CD8-positive, alpha-beta memory T cell (primary cell): ENCODE results near the gene EDNRA. TPM values are rescaled to one million over a fixed set of nuclear protein-coding genes. Genes with fewer than 3 reads are reported as not detected.

ENCODE experiments used
- CTCF ChIA-PET: fragments of 350-600 bp; sonication (Branson Sonifier 250); formaldehyde crosslinking; loops from one replicate; lab custom pipeline; 2021; ENCODE audit warnings: antibody characterized with exemption; lab: Charles Lee
- POLR2A ChIA-PET: fragments of 350-600 bp; sonication (Branson Sonifier 250); formaldehyde crosslinking; loops from one replicate; lab custom pipeline; 2021; ENCODE audit warnings: antibody characterized with exemption; lab: Charles Lee
- DNase-seq, 5 donors: peaks; one replicate each; pipeline versions ENCODE4 v3.0.0 to v3.0.0-alpha.2; 2020 to 2022; ENCODE audit warnings: mixed read lengths in 1 of 5
- H3K27ac ChIP-seq: one replicate; pipeline ENCODE4 v1.7.0; 2013; ENCODE audit warnings: low read depth, mild to moderate bottlenecking, low read length, moderate library complexity
- H3K27me3 ChIP-seq: 2 replicates; pipeline ENCODE4 v1.7.0; 2013; ENCODE audit warnings: low read length, mild to moderate bottlenecking; ENCODE audit not compliant: insufficient read depth, poor library complexity, severe bottlenecking
- H3K36me3 ChIP-seq: 2 replicates; pipeline ENCODE4 v1.7.0; 2013; ENCODE audit warnings: mild to moderate bottlenecking, low read length, moderate library complexity; ENCODE audit not compliant: insufficient read depth
- H3K4me1 ChIP-seq: 2 replicates; pipeline ENCODE4 v1.7.0; 2013; ENCODE audit warnings: mild to moderate bottlenecking, low read length, moderate library complexity; ENCODE audit not compliant: insufficient read depth
- H3K4me3 ChIP-seq: 2 replicates; pipeline ENCODE4 v1.7.0; 2013; ENCODE audit warnings: mild to moderate bottlenecking, low read length
- H3K9me3 ChIP-seq: 2 replicates; pipeline ENCODE4 v1.7.0; 2013; ENCODE audit warnings: mild to moderate bottlenecking, low read length
- H3K27ac Mint-ChIP-seq, 8 donors: one replicate each; pipeline ENCODE4 v1.8.0; 2020 to 2021; ENCODE audit warnings: mixed read lengths in 8 of 8, mild to moderate bottlenecking in 6 of 8, inconsistent platforms in 3 of 8, moderate library complexity in 3 of 8
- H3K27me3 Mint-ChIP-seq, 2 donors: one replicate each; pipeline ENCODE4 v1.8.0; 2020 to 2021; ENCODE audit warnings: mixed read lengths in 2 of 2, mild to moderate bottlenecking in 1 of 2, moderate library complexity in 1 of 2
- H3K36me3 Mint-ChIP-seq, 3 donors: one replicate each; pipeline ENCODE4 v1.8.0; 2020 to 2021; ENCODE audit warnings: mixed read lengths in 3 of 3, inconsistent platforms in 1 of 3, mild to moderate bottlenecking in 1 of 3
- H3K4me1 Mint-ChIP-seq, 3 donors: one replicate each; pipeline ENCODE4 v1.8.0; 2020 to 2021; ENCODE audit warnings: mixed read lengths in 3 of 3, inconsistent platforms in 1 of 3, mild to moderate bottlenecking in 1 of 3
- H3K4me3 Mint-ChIP-seq, 7 donors: one replicate each; pipeline ENCODE4 v1.8.0; 2020 to 2021; ENCODE audit warnings: mixed read lengths in 7 of 7, mild to moderate bottlenecking in 6 of 7, moderate library complexity in 4 of 7, inconsistent platforms in 2 of 7
- H3K9me3 Mint-ChIP-seq, 5 donors: one replicate each; pipeline ENCODE4 v1.8.0; 2020 to 2022; ENCODE audit warnings: mixed read lengths in 5 of 5, mild to moderate bottlenecking in 3 of 5, moderate library complexity in 2 of 5, inconsistent platforms in 1 of 5
- polyA plus RNA-seq: library from polyadenylated mRNA; unstranded; fragments of 300-500 nt; fragmentation: Illumina TruSeq; gene quantifications from one replicate; pipeline ENCODE4 v1.2.3, GENCODE V29; 2021
- total RNA-seq, 2 experiments: library from RNA; stranded (reverse); gene quantifications; one replicate each; pipeline ENCODE4 v1.2.3, GENCODE V29; 2021

Gene EDNRA
- total and polyA plus RNA-seq, 3 experiments from 2014 or later: not detected

DNA sequence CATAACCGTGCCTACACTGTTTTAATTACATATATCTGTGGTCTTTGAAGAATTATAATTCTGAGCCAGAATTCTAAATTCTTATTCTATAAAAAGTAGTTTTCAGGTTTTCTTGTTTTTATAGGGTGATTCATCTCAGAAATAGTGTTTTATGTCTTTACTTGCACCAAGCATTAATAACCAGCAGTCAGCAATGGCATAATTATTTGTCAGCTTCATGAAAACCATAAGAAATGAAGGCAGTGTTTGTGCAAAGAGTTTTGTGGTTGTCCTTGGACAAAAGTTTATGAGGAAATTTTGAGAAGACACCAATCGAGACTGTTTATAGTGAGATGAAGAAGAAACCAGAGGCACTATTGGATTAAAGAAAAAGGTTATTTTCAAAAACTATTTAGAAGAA is 37.2 kb downstream of the EDNRA start:
- H3K9me3 Mint-ChIP-seq: no peaks in the 10 kb centered on the region
- Histone ChIP-seq H3K9me3 (no peaks in the 10 kb centered on the region), H3K27me3 (no peaks in the 10 kb centered on the region), H3K36me3 (no peaks in the 10 kb centered on the region), H3K4me3 (no peak overlapping the region), H3K27ac (no peak overlapping the region), H3K4me1 (no peaks in the 10 kb centered on the region)
- H3K36me3 Mint-ChIP-seq: no peaks in the 10 kb centered on the region
- POLR2A ChIA-PET: no interaction called here
- H3K27ac Mint-ChIP-seq: no peak overlapping the region
- no peaks in the 10 kb centered on the region for H3K4me1 Mint-ChIP-seq
- peaks cover 6 to 42% of the 10 kb centered on the region in 2 donors for H3K27me3 Mint-ChIP-seq
- H3K4me3 Mint-ChIP-seq: no peak overlapping the region
- no peak for DNase-seq
- CTCF ChIA-PET: interaction anchor here (0.6 to 2.2 kb wide), 7 partner anchors 9 to 349 kb away, joined by 3 to 17 read pairs (median 3); partner anchors contain the start of gene TMEM184C

DNA sequence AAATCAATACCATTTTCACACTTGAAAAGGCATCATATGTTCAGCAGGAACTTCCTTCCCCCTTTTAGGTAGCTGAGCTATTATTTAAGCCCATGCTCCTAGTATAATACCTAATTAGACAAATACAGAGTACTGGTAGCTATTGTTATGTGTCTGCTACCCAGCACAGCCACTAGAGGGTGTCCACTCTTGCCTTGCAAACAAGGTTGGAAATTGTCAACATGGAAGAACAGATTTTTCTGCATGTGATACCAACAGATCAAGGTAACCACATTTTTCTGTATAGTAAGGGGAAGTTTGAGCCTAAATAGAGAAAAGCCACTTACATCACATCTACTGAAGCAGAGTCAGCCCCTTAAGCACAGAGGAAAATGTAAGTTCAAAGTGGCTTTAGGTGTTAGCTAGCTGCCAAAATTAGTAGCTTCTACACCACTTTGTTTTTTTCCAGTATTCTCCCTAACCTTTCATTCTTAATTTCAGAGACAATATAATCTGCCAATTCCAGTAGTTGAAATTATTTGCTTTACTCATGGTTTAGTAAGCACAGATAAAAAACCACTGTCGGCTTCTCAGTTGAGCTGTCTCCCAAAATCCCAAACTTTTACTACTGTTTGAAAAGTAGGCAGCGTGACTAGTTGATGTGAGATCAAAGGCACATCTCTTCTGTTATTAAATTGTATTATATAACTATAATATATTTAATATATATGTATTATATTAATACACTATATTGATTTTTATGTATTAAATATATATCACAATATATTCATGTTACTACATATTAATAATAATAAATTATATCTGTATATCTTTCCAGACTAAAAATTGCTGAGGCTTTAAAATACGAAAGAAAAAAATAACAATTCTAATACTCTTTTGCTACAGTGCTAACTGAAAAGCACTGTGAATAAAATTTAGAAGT is 38.2 kb downstream of the EDNRA start:
- CTCF ChIA-PET: interaction anchor here (0.6 to 2.2 kb wide), 7 partner anchors 8 to 348 kb away, joined by 3 to 17 read pairs (median 3); partner anchors contain the start of gene TMEM184C
- no peaks in the 10 kb centered on the region for H3K9me3 Mint-ChIP-seq

DNA sequence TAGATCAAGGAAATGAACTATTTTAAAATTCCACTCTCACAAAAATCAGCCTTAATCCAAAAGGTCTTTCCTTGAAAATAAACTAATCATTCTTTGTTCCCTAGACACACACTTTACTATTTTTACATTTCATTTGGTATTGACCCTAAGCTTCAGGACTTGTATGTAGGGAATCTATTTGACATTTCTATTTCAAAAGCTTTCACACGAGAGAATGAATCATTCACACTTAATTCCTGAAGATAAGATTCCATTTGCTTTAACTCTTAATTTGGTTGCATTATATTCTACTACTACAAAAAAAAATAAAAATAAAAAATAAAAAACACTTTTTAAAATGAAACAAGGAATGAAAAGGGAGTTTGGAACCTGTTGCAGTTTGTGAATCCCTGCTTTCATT is 43.7 kb downstream of the EDNRA start:
- H3K27ac Mint-ChIP-seq: no peak overlapping the region

More for the DNA sequence above, 38.2 kb downstream of the EDNRA start:
- peaks cover 6 to 33% of the 10 kb centered on the region in 2 donors for H3K27me3 Mint-ChIP-seq
- no peaks in the 10 kb centered on the region for H3K9me3 ChIP-seq
- no peak overlapping the region for H3K27ac Mint-ChIP-seq
- no peak overlapping the region for H3K4me3 ChIP-seq
- POLR2A ChIA-PET: no interaction called here
- no peaks in the 10 kb centered on the region for H3K36me3 Mint-ChIP-seq
- DNase-seq: peak in 4 of 5 donors; percentile 4 to 53 (median 18)
- no peaks in the 10 kb centered on the region for H3K36me3 ChIP-seq
- H3K27me3 ChIP-seq: no peaks in the 10 kb centered on the region
- H3K4me1 Mint-ChIP-seq: no peaks in the 10 kb centered on the region
- no peaks in the 10 kb centered on the region for H3K4me1 ChIP-seq
- no peak overlapping the region for H3K4me3 Mint-ChIP-seq
- no peak overlapping the region for H3K27ac ChIP-seq

DNA sequence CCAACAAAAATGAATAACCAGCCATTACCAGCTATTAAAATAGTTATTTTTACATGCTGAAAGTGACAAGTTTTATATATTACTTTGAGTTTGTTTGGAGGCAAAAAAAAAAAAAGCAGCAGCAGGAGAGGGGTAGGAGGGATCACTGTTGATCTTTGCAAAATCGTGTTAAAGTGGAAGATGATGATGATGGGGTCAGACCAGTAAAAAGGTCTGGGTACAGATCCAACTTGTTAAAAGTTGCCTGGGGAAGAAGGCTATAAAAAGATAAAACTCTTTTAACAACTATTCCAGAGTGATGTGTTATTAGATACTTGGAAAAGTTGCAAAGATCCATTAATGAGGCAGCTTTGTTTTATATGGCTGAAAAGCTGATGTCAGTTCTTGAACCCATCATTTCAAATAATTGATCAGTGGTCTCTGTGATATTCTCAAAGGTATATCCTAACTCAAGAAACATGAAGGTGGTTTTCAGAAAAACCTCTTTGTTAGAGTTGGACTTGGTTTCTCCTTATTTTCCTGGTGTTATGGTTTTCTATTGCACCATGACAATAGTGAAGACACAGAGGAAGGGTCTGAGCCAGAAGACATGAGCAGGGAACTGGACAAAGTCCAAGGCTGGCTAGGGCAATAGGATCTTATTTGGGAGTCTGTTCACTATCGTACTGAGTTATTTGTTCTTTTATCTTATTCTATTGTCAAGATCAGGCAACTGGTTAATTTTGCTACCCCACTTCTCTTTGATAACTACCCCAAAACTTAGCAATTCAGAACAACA is 44.8 kb downstream of the EDNRA start:
- Histone ChIP-seq H3K9me3 (no peaks in the 10 kb centered on the region), H3K27ac (no peak overlapping the region), H3K4me1 (no peaks in the 10 kb centered on the region), H3K36me3 (no peaks in the 10 kb centered on the region), H3K4me3 (no peak overlapping the region), H3K27me3 (no peaks in the 10 kb centered on the region)
- ChIA-PET POLR2A (no interaction called here), CTCF (interaction anchor here (0.7 kb wide), 1 partner anchor 917 kb away, joined by 3 read pairs; no protein-coding TSS in a partner anchor)
- Mint-ChIP-seq H3K9me3 (no peaks in the 10 kb centered on the region), H3K4me3 (no peak overlapping the region), H3K4me1 (no peaks in the 10 kb centered on the region), H3K36me3 (no peaks in the 10 kb centered on the region), H3K27me3 (peaks cover 7 to 21% of the 10 kb centered on the region in 2 donors), H3K27ac (no peak overlapping the region)
- DNase-seq: no peak

More for the DNA sequence above, 43.7 kb downstream of the EDNRA start:
- Histone ChIP-seq H3K9me3 (no peaks in the 10 kb centered on the region), H3K27me3 (no peaks in the 10 kb centered on the region), H3K4me3 (no peak overlapping the region), H3K4me1 (no peaks in the 10 kb centered on the region), H3K27ac (no peak overlapping the region), H3K36me3 (no peaks in the 10 kb centered on the region)
- Mint-ChIP-seq H3K36me3 (no peaks in the 10 kb centered on the region), H3K9me3 (no peaks in the 10 kb centered on the region), H3K4me1 (no peaks in the 10 kb centered on the region), H3K4me3 (no peak overlapping the region), H3K27me3 (peaks cover 10 to 25% of the 10 kb centered on the region in 2 donors)
- ChIA-PET CTCF (no interaction called here), POLR2A (no interaction called here)
- no peak for DNase-seq

DNA sequence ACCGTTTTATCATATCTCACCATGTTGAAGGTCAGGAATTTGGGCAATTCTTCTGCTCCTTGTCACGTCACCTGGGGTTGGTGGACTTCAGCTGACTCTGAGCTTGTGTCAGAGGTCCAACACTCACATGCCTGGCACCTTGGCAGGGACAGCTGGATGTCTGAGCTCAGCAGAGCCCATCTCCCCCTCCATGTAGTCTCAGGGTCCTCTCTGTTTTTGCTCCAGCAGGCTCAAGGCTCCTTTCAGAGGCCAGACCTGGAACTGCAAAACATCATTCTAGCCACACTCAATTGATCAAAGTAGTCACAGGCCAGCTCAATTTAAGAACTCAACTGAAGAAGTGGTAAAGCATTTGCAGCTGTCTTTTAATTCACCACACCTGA is 45.4 kb downstream of the EDNRA start:
- Histone ChIP-seq H3K27me3 (no peaks in the 10 kb centered on the region), H3K36me3 (no peaks in the 10 kb centered on the region), H3K4me1 (no peaks in the 10 kb centered on the region), H3K9me3 (no peaks in the 10 kb centered on the region), H3K27ac (no peak overlapping the region), H3K4me3 (no peak overlapping the region)
- DNase-seq: no peak
- Mint-ChIP-seq H3K9me3 (no peaks in the 10 kb centered on the region), H3K27ac (no peak overlapping the region), H3K4me3 (no peak overlapping the region), H3K27me3 (peaks cover 7 to 22% of the 10 kb centered on the region in 2 donors), H3K36me3 (no peaks in the 10 kb centered on the region), H3K4me1 (no peaks in the 10 kb centered on the region)
- POLR2A ChIA-PET: no interaction called here
- CTCF ChIA-PET: no interaction called here

DNA sequence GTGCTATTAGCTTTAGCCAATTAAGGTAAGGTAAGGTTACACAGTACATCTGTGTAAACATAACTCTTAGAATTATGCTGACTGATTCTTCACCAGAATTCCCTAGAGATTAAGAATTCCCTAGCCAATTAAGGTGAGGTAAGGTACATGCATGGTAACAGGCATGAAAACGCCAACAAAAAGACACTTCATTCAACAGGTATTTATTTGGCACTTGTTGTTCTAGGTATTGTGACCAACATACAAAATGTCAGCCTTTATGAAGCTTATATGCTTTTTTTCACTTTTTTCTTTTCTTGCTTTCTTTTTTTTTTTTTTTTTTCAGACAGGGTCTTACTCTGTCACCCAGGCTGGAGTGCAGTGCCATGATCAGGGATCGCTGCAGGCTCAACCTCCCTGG is 47.2 kb downstream of the EDNRA start:
- POLR2A ChIA-PET: interaction anchor here (0.6 kb wide), 1 partner anchor 20 kb away, joined by 3 read pairs; no protein-coding TSS in a partner anchor
- Histone ChIP-seq H3K27me3 (no peaks in the 10 kb centered on the region), H3K4me3 (no peak overlapping the region), H3K9me3 (no peaks in the 10 kb centered on the region), H3K36me3 (no peaks in the 10 kb centered on the region), H3K4me1 (no peaks in the 10 kb centered on the region), H3K27ac (no peak overlapping the region)
- DNase-seq: no peak
- H3K4me3 Mint-ChIP-seq: no peak overlapping the region
- H3K4me1 Mint-ChIP-seq: no peaks in the 10 kb centered on the region
- no peaks in the 10 kb centered on the region for H3K36me3 Mint-ChIP-seq
- CTCF ChIA-PET: interaction anchor here (1.6 kb wide), 1 partner anchor 9 kb away, joined by 4 read pairs; no protein-coding TSS in a partner anchor
- peaks cover 10 to 22% of the 10 kb centered on the region in 2 donors for H3K27me3 Mint-ChIP-seq
- no peaks in the 10 kb centered on the region for H3K9me3 Mint-ChIP-seq
- no peak overlapping the region for H3K27ac Mint-ChIP-seq

DNA sequence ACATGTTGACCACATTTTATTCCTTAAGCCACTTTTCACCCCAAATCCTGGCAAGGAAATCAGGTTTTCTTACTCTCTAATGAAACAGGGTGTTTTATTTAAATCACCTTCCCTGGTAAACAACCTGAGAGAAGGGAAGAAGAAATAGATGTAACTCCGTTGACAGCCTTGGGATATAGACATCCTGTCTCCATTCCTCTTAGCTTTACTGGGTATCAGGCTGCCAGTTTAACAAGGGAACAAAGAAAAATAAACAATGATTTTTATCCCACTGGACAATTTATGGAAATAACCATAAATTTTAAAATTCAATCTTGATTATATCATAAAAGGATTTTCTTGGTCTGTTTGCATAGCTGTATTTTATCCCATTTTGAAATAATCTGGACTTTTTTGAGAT is 49.2 kb downstream of the EDNRA start:
- DNase-seq: no peak
- Histone ChIP-seq H3K36me3 (no peaks in the 10 kb centered on the region), H3K9me3 (no peaks in the 10 kb centered on the region), H3K4me3 (no peak overlapping the region), H3K27ac (no peak overlapping the region), H3K27me3 (no peaks in the 10 kb centered on the region), H3K4me1 (no peaks in the 10 kb centered on the region)
- Mint-ChIP-seq H3K4me3 (no peak overlapping the region), H3K27ac (no peak overlapping the region), H3K27me3 (peaks cover 9 to 24% of the 10 kb centered on the region in 2 donors), H3K4me1 (no peaks in the 10 kb centered on the region), H3K9me3 (no peaks in the 10 kb centered on the region), H3K36me3 (no peaks in the 10 kb centered on the region)
- CTCF ChIA-PET: no interaction called here
- POLR2A ChIA-PET: no interaction called here

DNA sequence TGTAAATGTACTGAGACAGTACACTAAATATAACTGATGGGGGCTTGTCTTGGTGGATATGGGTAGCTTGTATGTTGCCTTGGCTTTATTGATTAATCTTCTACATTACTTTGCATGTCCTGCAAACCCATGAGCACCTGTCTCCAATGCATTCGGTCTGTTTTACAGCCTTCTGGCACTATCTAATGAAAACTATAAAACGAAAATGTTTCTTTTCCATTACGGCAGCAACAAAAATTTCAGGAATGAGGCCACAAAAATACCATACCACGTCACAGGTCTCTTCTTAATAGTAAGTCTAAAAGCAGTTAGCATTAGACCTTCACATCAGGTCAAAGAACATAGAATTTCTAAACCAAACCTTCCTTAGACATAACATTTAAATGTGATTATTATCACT is 49.8 kb downstream of the EDNRA start:
- no peaks in the 10 kb centered on the region for H3K4me1 Mint-ChIP-seq
- H3K4me3 Mint-ChIP-seq: no peak overlapping the region
- Histone ChIP-seq H3K4me3 (no peak overlapping the region), H3K27me3 (no peaks in the 10 kb centered on the region), H3K4me1 (no peaks in the 10 kb centered on the region), H3K27ac (no peak overlapping the region), H3K36me3 (no peaks in the 10 kb centered on the region), H3K9me3 (no peaks in the 10 kb centered on the region)
- POLR2A ChIA-PET: no interaction called here
- no peaks in the 10 kb centered on the region for H3K9me3 Mint-ChIP-seq
- CTCF ChIA-PET: no interaction called here
- H3K27me3 Mint-ChIP-seq: peaks cover 9 to 25% of the 10 kb centered on the region in 2 donors
- peak overlapping the region in 1 of 8 donors; percentile 23 for H3K27ac Mint-ChIP-seq
- H3K36me3 Mint-ChIP-seq: no peaks in the 10 kb centered on the region
- DNase-seq: no peak
